HCT116 (cell line): ENCODE results near the gene DOCK2. TPM values are rescaled to one million over a fixed set of nuclear protein-coding genes. Genes with fewer than 3 reads are reported as not detected.

Experiments used
- ATAC-seq: fragments of 200-7000 bp; cut with Tn5 transposase; 2 replicates; pipeline ENCODE4 v1.9.1; 2020; ENCODE audit warnings: mild to moderate bottlenecking, moderate library complexity
- BruUV-seq: library from RNA; stranded (reverse); fragments of 400-500 nt; replicated peaks from 2 replicates; lab custom pipeline; 2021; lab: Mats Ljungman, UMichigan
- CTCF ChIA-PET: fragments of 300-600 bp; sonication (Branson Sonifier 250); formaldehyde crosslinking; loops from one replicate; lab custom pipeline; 2021; ENCODE audit warnings: antibody characterized with exemption; lab: Charles Lee
- POLR2A ChIA-PET: fragments of 300-600, 350-600 bp; sonication (Branson Sonifier 250); formaldehyde crosslinking; loops from one replicate; lab custom pipeline; 2021; ENCODE audit warnings: antibody characterized with exemption; lab: Charles Lee
- RAD21 ChIA-PET, 2 experiments: fragments of 300-600 bp; sonication (Branson Sonifier 250); formaldehyde crosslinking; loops; one replicate each; lab custom pipeline; 2023; ENCODE audit warnings: low total read pairs in 2 of 2; ENCODE audit not compliant: uncharacterized antibody in 2 of 2, unreplicated experiment in 2 of 2, low non-redundant PET in 1 of 2; lab: Charles Lee
- DNase-seq: peaks from one replicate; pipeline ENCODE4 v3.0.0-alpha.2; 2010; ENCODE audit warnings: low read depth, low spot score
- H2AFZ ChIP-seq: fragments of 200-600 bp; shearing (Covaris generic), sonication (generic); 2 replicates; pipeline ENCODE4 v1.6.1; 2017; ENCODE audit warnings: low read depth, mixed run types, mixed read lengths, antibody characterized with exemption, low read length; ENCODE audit not compliant: poor library complexity, severe bottlenecking
- H3K27ac ChIP-seq: 2 replicates; pipeline ENCODE4 v1.5.1; 2012; ENCODE audit warnings: low read depth, low read length
- H3K27me3 ChIP-seq: fragments of 200-600 bp; sonication (generic); 2 replicates; pipeline ENCODE4 v1.6.1; 2016; ENCODE audit warnings: mixed run types, low read length, mixed read lengths; ENCODE audit not compliant: insufficient read depth
- H3K36me3 ChIP-seq, 2 experiments: fragments of 200-500 bp in 1 of 2; fragments of 200-600 bp in 1 of 2; sonication (Bioruptor generic) in 1 of 2; sonication (generic) in 1 of 2; 2 replicates each; pipeline versions ENCODE4 v1.5.1 to v1.6.1; 2014 to 2016; ENCODE audit warnings: low read length in 2 of 2, inconsistent platforms in 1 of 2, mixed read lengths in 1 of 2, mixed run types in 1 of 2; ENCODE audit not compliant: insufficient read depth in 2 of 2, control insufficient read depth in 1 of 2
- H3K4me1 ChIP-seq, 2 experiments: fragments of 200-600 bp in 1 of 2; sonication (generic) in 1 of 2; 2 replicates each; pipeline versions ENCODE4 v1.5.1 to v1.6.1; 2012 to 2017; ENCODE audit warnings: low read length in 2 of 2, inconsistent platforms in 1 of 2, mild to moderate bottlenecking in 1 of 2, mixed read lengths in 1 of 2, mixed run types in 1 of 2, moderate library complexity in 1 of 2; ENCODE audit not compliant: insufficient read depth in 2 of 2, control insufficient read depth in 1 of 2
- H3K4me2 ChIP-seq: fragments of 200-600 bp; sonication (generic); 2 replicates; pipeline ENCODE4 v1.6.1; 2017; ENCODE audit warnings: mixed run types, low read length, mixed read lengths
- H3K4me3 ChIP-seq, 2 experiments: fragments of 200-600 bp in 1 of 2; sonication (generic) in 1 of 2; replicated peaks in 1 of 2; 2 replicates each; pipeline ENCODE4 v1.5.1; 2011 to 2016; ENCODE audit warnings: low read length in 2 of 2, control low read depth in 1 of 2, low read depth in 1 of 2, mild to moderate bottlenecking in 1 of 2, mixed read lengths in 1 of 2, mixed run types in 1 of 2
- H3K79me2 ChIP-seq: fragments of 200-600 bp; sonication (generic); 2 replicates; pipeline ENCODE4 v1.6.1; 2017; ENCODE audit warnings: mild to moderate bottlenecking, mixed run types, low read length, moderate library complexity, mixed read lengths; ENCODE audit not compliant: insufficient read depth
- H3K9ac ChIP-seq: fragments of 200-600 bp; sonication (generic); 2 replicates; pipeline ENCODE4 v1.6.1; 2016; ENCODE audit warnings: low read length, mixed read lengths
- H3K9me2 ChIP-seq: fragments of 200-600 bp; sonication (generic), shearing (Covaris generic); 2 replicates; pipeline ENCODE4 v1.6.1; 2017; ENCODE audit warnings: mixed run types, mild to moderate bottlenecking, moderate library complexity; ENCODE audit not compliant: insufficient read depth
- H3K9me3 ChIP-seq, 2 experiments: fragments of 200-500 bp in 1 of 2; fragments of 200-600 bp in 1 of 2; sonication (Bioruptor generic) in 1 of 2; sonication (generic) in 1 of 2; 2 replicates each; pipeline ENCODE4 v1.6.1; 2014 to 2017; ENCODE audit warnings: low read length in 2 of 2, mixed read lengths in 2 of 2, inconsistent platforms in 1 of 2, low read depth in 1 of 2, mild to moderate bottlenecking in 1 of 2, mixed run types in 1 of 2, moderate library complexity in 1 of 2; ENCODE audit not compliant: control insufficient read depth in 1 of 2, insufficient read depth in 1 of 2
- H4K20me1 ChIP-seq: fragments of 200-600 bp; sonication (generic), shearing (Covaris generic); 2 replicates; pipeline ENCODE4 v1.6.1; 2017; ENCODE audit warnings: mixed run types, mild to moderate bottlenecking, moderate library complexity; ENCODE audit not compliant: insufficient read depth
- CEBPB ChIP-seq: IDR thresholded peaks from 2 replicates; pipeline ENCODE4 v1.6.1; 2012; ENCODE audit warnings: low read depth
- EGR1 ChIP-seq: IDR thresholded peaks from 2 replicates; pipeline ENCODE4 v1.6.1; 2012; ENCODE audit warnings: low read depth
- ELF1 ChIP-seq: IDR thresholded peaks from 2 replicates; pipeline ENCODE4 v1.6.1; 2012; ENCODE audit warnings: low read depth, borderline replicate concordance
- EZH2phosphoT487 ChIP-seq: fragments of 200-600 bp; IDR thresholded peaks from 2 replicates; pipeline ENCODE4 v1.6.1; 2018; ENCODE audit warnings: antibody characterized with exemption, borderline replicate concordance
- FOSL1 ChIP-seq: IDR thresholded peaks from 2 replicates; pipeline ENCODE4 v1.6.1; 2012; ENCODE audit warnings: low read depth
- MAX ChIP-seq: IDR thresholded peaks from 2 replicates; pipeline ENCODE4 v1.6.1; 2012
- POLR2AphosphoS5 ChIP-seq: IDR thresholded peaks from 2 replicates; pipeline ENCODE4 v1.6.1; 2011; ENCODE audit warnings: mild to moderate bottlenecking, low read depth, low read length, moderate library complexity
- SIN3A ChIP-seq: IDR thresholded peaks from 2 replicates; pipeline ENCODE4 v1.6.1; 2012; ENCODE audit warnings: low read depth
- SRF ChIP-seq: IDR thresholded peaks from 2 replicates; pipeline ENCODE4 v1.6.1; 2012; ENCODE audit warnings: low read depth
- TCF7L2 ChIP-seq: IDR thresholded peaks from 2 replicates; pipeline ENCODE4 v1.7.0; 2011; ENCODE audit warnings: borderline replicate concordance, inconsistent platforms; ENCODE audit not compliant: insufficient read depth, insufficient read length; ENCODE audit errors: extremely low read depth
- ZNF274 ChIP-seq: fragments of 200-500 bp; sonication (Bioruptor generic); IDR thresholded peaks from 2 replicates; pipeline ENCODE4 v1.6.1; 2014; ENCODE audit warnings: mild to moderate bottlenecking, low read depth, low read length, inconsistent platforms
- intact Hi-C: fragments of 100-400 bp; cut with micrococcal nuclease; formaldehyde crosslinking; loops from 2 replicates; pipeline ENCODE4 v1.10.0; 2022
- total RNA-seq: library from RNA; stranded (reverse); gene quantifications from one replicate; pipeline ENCODE4 v1.2.1, GENCODE V29; 2021; ENCODE audit not compliant: unreplicated experiment
- TF ChIP-seq, protein P1 (sequence below): IDR thresholded peaks from 2 replicates; pipeline ENCODE4 v1.6.1; 2012
- TF ChIP-seq, protein P2 (sequence below), 3 experiments: fragments of 200-600 bp in 1 of 3; sonication (generic) in 1 of 3; IDR thresholded peaks in 2 of 3; conservative IDR thresholded peaks in 1 of 3; 2 replicates each; pipeline ENCODE4 v1.5.1; 2012 to 2017; ENCODE audit warnings: low read depth in 2 of 3, low read length in 2 of 3, antibody characterized with exemption in 1 of 3, borderline replicate concordance in 1 of 3, control low read depth in 1 of 3, mild to moderate bottlenecking in 1 of 3, mixed read lengths in 1 of 3, mixed run types in 1 of 3, moderate library complexity in 1 of 3; ENCODE audit not compliant: insufficient read depth in 1 of 3

Gene DOCK2
- total RNA-seq, 1 experiment from 2014 or later = 0.89 TPM

- H3K36me3 ChIP-seq = no peaks in the 10 kb centered on the region
These were observed 224.9 kb downstream of the DOCK2 start for GRCh38 chr5:169861934-169862333.

DNA sequence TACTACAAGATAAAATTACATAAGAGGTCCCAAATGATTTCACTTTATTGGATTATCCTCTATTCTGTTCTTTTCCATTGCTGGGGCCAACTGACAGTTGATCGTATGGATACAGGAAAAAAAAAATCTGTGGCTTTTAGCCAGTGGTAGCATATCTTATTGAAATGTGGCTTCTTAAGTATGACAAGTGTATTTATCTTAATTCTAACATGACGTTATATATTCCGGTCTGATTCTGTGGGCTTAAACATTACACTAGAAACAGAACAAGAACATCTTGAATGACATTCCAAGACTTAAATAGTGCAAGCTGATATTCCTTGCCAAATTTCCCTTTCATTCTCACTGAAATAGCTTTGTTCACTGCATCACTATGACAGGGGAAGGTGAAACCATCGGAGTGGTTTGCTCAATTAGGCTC lies 225.3 kb downstream of the DOCK2 start:
- no peak overlapping the region for H3K27ac ChIP-seq
- no peak overlapping the region for H3K4me3 ChIP-seq
- intact Hi-C loops = no loop called here
- no peaks in the 10 kb centered on the region for H3K9me3 ChIP-seq
- no peaks in the 10 kb centered on the region for H3K4me1 ChIP-seq
- no peaks in the 10 kb centered on the region for H3K36me3 ChIP-seq
- H3K79me2 ChIP-seq = no peaks in the 10 kb centered on the region
- H3K4me2 ChIP-seq = no peak overlapping the region
- no peak overlapping the region for H2AFZ ChIP-seq
- no peak overlapping the region for H3K9ac ChIP-seq
- no TSS peak for BruUV-seq
- CTCF ChIA-PET = no interaction called here
- RAD21 ChIA-PET = no interaction called here
- H4K20me1 ChIP-seq = no peaks in the 10 kb centered on the region
- no peaks in the 10 kb centered on the region for H3K9me2 ChIP-seq
- ATAC-seq (no peak), DNase-seq (no peak)
- peaks cover 31% of the 10 kb centered on the region for H3K27me3 ChIP-seq
- POLR2A ChIA-PET = no interaction called here
- no peak for TF ChIP-seq SRF
- no peak for TF ChIP-seq CEBPB
- TF ChIP-seq, protein P1, sequence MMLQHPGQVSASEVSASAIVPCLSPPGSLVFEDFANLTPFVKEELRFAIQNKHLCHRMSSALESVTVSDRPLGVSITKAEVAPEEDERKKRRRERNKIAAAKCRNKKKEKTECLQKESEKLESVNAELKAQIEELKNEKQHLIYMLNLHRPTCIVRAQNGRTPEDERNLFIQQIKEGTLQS = no peak
- TF ChIP-seq SIN3A = no peak
- no peak for TF ChIP-seq MAX
- no peak for TF ChIP-seq EGR1
- no peak for TF ChIP-seq FOSL1
- TF ChIP-seq EZH2phosphoT487 = no peak
- TF ChIP-seq, protein P2, sequence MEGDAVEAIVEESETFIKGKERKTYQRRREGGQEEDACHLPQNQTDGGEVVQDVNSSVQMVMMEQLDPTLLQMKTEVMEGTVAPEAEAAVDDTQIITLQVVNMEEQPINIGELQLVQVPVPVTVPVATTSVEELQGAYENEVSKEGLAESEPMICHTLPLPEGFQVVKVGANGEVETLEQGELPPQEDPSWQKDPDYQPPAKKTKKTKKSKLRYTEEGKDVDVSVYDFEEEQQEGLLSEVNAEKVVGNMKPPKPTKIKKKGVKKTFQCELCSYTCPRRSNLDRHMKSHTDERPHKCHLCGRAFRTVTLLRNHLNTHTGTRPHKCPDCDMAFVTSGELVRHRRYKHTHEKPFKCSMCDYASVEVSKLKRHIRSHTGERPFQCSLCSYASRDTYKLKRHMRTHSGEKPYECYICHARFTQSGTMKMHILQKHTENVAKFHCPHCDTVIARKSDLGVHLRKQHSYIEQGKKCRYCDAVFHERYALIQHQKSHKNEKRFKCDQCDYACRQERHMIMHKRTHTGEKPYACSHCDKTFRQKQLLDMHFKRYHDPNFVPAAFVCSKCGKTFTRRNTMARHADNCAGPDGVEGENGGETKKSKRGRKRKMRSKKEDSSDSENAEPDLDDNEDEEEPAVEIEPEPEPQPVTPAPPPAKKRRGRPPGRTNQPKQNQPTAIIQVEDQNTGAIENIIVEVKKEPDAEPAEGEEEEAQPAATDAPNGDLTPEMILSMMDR (IDR thresholded peaks at IDR 0.05 in 2 of 3, conservative IDR thresholded peaks at IDR 0.05 in 1 of 3; ENCODE audit: borderline replicate concordance in 1 of 3, insufficient read depth in 1 of 3, low read depth in 2 of 3, low read length in 2 of 3) = no peak
- no peak for TF ChIP-seq ZNF274

More at GRCh38 chr5:169861934-169862333, 224.9 kb downstream of the DOCK2 start:
- DNase-seq = no peak
- H3K4me1 ChIP-seq = no peaks in the 10 kb centered on the region
- CTCF ChIA-PET = no interaction called here
- H3K27me3 ChIP-seq = peaks cover 31% of the 10 kb centered on the region
- BruUV-seq = no TSS peak
- RAD21 ChIA-PET = no interaction called here
- no peaks in the 10 kb centered on the region for H3K9me2 ChIP-seq
- no peaks in the 10 kb centered on the region for H3K79me2 ChIP-seq
- ATAC-seq = no peak
- no peaks in the 10 kb centered on the region for H3K9me3 ChIP-seq
- no peak overlapping the region for H2AFZ ChIP-seq
- intact Hi-C loops = no loop called here
- H4K20me1 ChIP-seq = no peaks in the 10 kb centered on the region
- POLR2A ChIA-PET = no interaction called here
- H3K9ac ChIP-seq = no peak overlapping the region
- no peak for TF ChIP-seq ELF1
- TF ChIP-seq POLR2AphosphoS5 = no peak
- no peak for TF ChIP-seq ZNF274
- no peak for TF ChIP-seq TCF7L2
- no peak for TF ChIP-seq SRF
- TF ChIP-seq, protein P2 (IDR thresholded peaks at IDR 0.05 in 2 of 3, conservative IDR thresholded peaks at IDR 0.05 in 1 of 3; ENCODE audit: borderline replicate concordance in 1 of 3, insufficient read depth in 1 of 3, low read depth in 2 of 3, low read length in 2 of 3) = no peak
- TF ChIP-seq, all 23 proteins: peak for 0
- Histone ChIP-seq H3K4me2 (no peak overlapping the region), H3K4me3 (no peak overlapping the region), H3K27ac (no peak overlapping the region)
